Astrocyte (in vitro differentiated cells and primary cell): ENCODE results near the gene SEPSECS. TPM values are rescaled to one million over a fixed set of nuclear protein-coding genes. Genes with fewer than 3 reads are reported as not detected.

Source experiments
- DNase-seq: peaks from one replicate; pipeline ENCODE4 v3.0.0-alpha.2; 2010; ENCODE audit warnings: low read depth
- FAIRE-seq: peaks from 2 replicates; lab custom pipeline; 2011; peaks lifted over from hg19 to GRCh38; lab: Jason Lieb, UNC
- H2AFZ ChIP-seq: 2 replicates; pipeline ENCODE4 v1.6.0; 2012; ENCODE audit warnings: low read depth, low read length, inconsistent platforms
- H3K27ac ChIP-seq: 2 replicates; pipeline ENCODE4 v1.5.1; 2011; ENCODE audit warnings: low read depth, low read length, inconsistent platforms
- H3K27me3 ChIP-seq: 2 replicates; pipeline ENCODE4 v1.6.0; 2011; ENCODE audit warnings: low read length, inconsistent platforms; ENCODE audit not compliant: insufficient read depth
- H3K36me3 ChIP-seq: 2 replicates; pipeline ENCODE4 v1.5.1; 2011; ENCODE audit warnings: low read length, inconsistent platforms; ENCODE audit not compliant: insufficient read depth
- H3K4me1 ChIP-seq: 2 replicates; pipeline ENCODE4 v1.5.1; 2011; ENCODE audit warnings: low read length, inconsistent platforms; ENCODE audit not compliant: insufficient read depth
- H3K4me2 ChIP-seq: 2 replicates; pipeline ENCODE4 v1.6.0; 2012; ENCODE audit warnings: low read length, inconsistent platforms
- H3K4me3 ChIP-seq: 2 replicates; pipeline ENCODE4 v1.5.1; 2011; ENCODE audit warnings: low read depth, mild to moderate bottlenecking, low read length, inconsistent platforms; ENCODE audit not compliant: insufficient read depth
- H3K79me2 ChIP-seq: 2 replicates; pipeline ENCODE4 v1.6.0; 2012; ENCODE audit warnings: mild to moderate bottlenecking, low read length, inconsistent platforms; ENCODE audit not compliant: insufficient read depth
- H3K9ac ChIP-seq: 2 replicates; pipeline ENCODE4 v1.6.0; 2012; ENCODE audit warnings: mild to moderate bottlenecking, low read length, inconsistent platforms
- H3K9me3 ChIP-seq: 2 replicates; pipeline ENCODE4 v1.5.1; 2012; ENCODE audit warnings: low read depth, mild to moderate bottlenecking, low read length, inconsistent platforms; ENCODE audit not compliant: insufficient read depth
- H4K20me1 ChIP-seq: 2 replicates; pipeline ENCODE4 v1.6.0; 2012; ENCODE audit warnings: low read length, inconsistent platforms; ENCODE audit not compliant: insufficient read depth
- H3K27ac Mint-ChIP-seq: one replicate; pipeline ENCODE4 v1.8.0; 2021; ENCODE audit warnings: mild to moderate bottlenecking, mixed read lengths; ENCODE audit not compliant: unreplicated experiment
- H3K27me3 Mint-ChIP-seq: one replicate; pipeline ENCODE4 v1.8.0; 2021; ENCODE audit warnings: low read depth, mixed read lengths; ENCODE audit not compliant: unreplicated experiment
- H3K36me3 Mint-ChIP-seq: one replicate; pipeline ENCODE4 v1.8.0; 2021; ENCODE audit warnings: low read depth, mixed read lengths; ENCODE audit not compliant: unreplicated experiment
- H3K4me1 Mint-ChIP-seq: one replicate; pipeline ENCODE4 v1.8.0; 2021; ENCODE audit warnings: low read depth, mixed read lengths; ENCODE audit not compliant: unreplicated experiment
- H3K4me3 Mint-ChIP-seq: one replicate; pipeline ENCODE4 v1.8.0; 2021; ENCODE audit warnings: mild to moderate bottlenecking, moderate library complexity, mixed read lengths; ENCODE audit not compliant: unreplicated experiment
- H3K9me3 Mint-ChIP-seq: one replicate; pipeline ENCODE4 v1.8.0; 2021; ENCODE audit warnings: mild to moderate bottlenecking, mixed read lengths; ENCODE audit not compliant: unreplicated experiment
- EZH2 ChIP-seq: IDR thresholded peaks from 2 replicates; pipeline ENCODE4 v1.6.1; 2012; ENCODE audit warnings: mild to moderate bottlenecking, low read length, inconsistent platforms; ENCODE audit not compliant: insufficient read depth
- total RNA-seq: library from RNA; stranded (reverse); gene quantifications from 2 replicates; pipeline ENCODE4 v1.2.1, GENCODE V29; 2021
- TF ChIP-seq, protein P1 (sequence below): IDR thresholded peaks from 2 replicates; pipeline ENCODE4 v1.5.1; 2011; ENCODE audit warnings: low read depth, mild to moderate bottlenecking, inconsistent platforms, low read length, moderate library complexity; ENCODE audit not compliant: insufficient read depth

Gene SEPSECS
- total RNA-seq, 1 donor from 2014 or later: 4.2 TPM

- H3K4me3 ChIP-seq: no peak overlapping the region
- H3K4me1 ChIP-seq: peaks cover 14% of the 10 kb centered on the region
- no peaks in the 10 kb centered on the region for H3K36me3 Mint-ChIP-seq
- no peaks in the 10 kb centered on the region for H3K9me3 ChIP-seq
- no peak for TF ChIP-seq EZH2
- TF ChIP-seq, protein P1, sequence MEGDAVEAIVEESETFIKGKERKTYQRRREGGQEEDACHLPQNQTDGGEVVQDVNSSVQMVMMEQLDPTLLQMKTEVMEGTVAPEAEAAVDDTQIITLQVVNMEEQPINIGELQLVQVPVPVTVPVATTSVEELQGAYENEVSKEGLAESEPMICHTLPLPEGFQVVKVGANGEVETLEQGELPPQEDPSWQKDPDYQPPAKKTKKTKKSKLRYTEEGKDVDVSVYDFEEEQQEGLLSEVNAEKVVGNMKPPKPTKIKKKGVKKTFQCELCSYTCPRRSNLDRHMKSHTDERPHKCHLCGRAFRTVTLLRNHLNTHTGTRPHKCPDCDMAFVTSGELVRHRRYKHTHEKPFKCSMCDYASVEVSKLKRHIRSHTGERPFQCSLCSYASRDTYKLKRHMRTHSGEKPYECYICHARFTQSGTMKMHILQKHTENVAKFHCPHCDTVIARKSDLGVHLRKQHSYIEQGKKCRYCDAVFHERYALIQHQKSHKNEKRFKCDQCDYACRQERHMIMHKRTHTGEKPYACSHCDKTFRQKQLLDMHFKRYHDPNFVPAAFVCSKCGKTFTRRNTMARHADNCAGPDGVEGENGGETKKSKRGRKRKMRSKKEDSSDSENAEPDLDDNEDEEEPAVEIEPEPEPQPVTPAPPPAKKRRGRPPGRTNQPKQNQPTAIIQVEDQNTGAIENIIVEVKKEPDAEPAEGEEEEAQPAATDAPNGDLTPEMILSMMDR: no peak
- no peak overlapping the region for H3K9ac ChIP-seq
- peaks cover 8% of the 10 kb centered on the region for H3K4me1 Mint-ChIP-seq
- H3K79me2 ChIP-seq: no peaks in the 10 kb centered on the region
- no peaks in the 10 kb centered on the region for H3K27me3 Mint-ChIP-seq
- H3K4me2 ChIP-seq: no peak overlapping the region
- FAIRE-seq (no peak), DNase-seq (no peak)
- no peak overlapping the region for H3K27ac Mint-ChIP-seq
- H2AFZ ChIP-seq: no peak overlapping the region
- H3K4me3 Mint-ChIP-seq: no peak overlapping the region
- H3K9me3 Mint-ChIP-seq: no peaks in the 10 kb centered on the region
- no peaks in the 10 kb centered on the region for H3K36me3 ChIP-seq
- no peak overlapping the region for H3K27ac ChIP-seq
- no peaks in the 10 kb centered on the region for H3K27me3 ChIP-seq
- no peaks in the 10 kb centered on the region for H4K20me1 ChIP-seq
These were observed 1.4 kb downstream of the SEPSECS start for GRCh38 chr4:25158817-25159216.

DNA sequence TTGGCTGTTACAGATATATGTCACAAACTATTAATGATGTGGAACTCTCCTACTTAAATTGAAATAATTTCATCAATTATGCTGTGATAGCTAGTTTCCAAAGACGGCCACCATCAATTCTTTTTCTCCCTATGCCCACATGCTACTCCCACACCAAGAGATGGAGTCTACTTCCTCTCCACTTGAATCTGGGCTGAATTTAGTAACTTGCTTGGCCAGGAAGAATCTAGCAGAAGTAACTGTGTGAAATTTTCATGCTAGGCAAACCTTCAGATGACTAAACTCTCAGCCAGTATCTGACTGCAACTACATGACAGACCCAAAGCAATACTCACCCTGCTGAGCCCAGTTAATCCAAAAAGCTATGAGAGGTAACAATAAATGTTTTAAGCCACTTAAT is 3.2 kb downstream of the SEPSECS start:
- Histone ChIP-seq H3K27ac (no peak overlapping the region), H3K27me3 (no peaks in the 10 kb centered on the region), H3K79me2 (no peaks in the 10 kb centered on the region), H3K4me3 (no peak overlapping the region), H3K4me1 (peaks cover 12% of the 10 kb centered on the region), H4K20me1 (no peaks in the 10 kb centered on the region), H3K36me3 (no peaks in the 10 kb centered on the region), H2AFZ (no peak overlapping the region), H3K4me2 (no peak overlapping the region), H3K9me3 (no peaks in the 10 kb centered on the region), H3K9ac (no peak overlapping the region)
- Mint-ChIP-seq H3K4me3 (no peak overlapping the region), H3K4me1 (peaks cover 8% of the 10 kb centered on the region), H3K36me3 (no peaks in the 10 kb centered on the region), H3K9me3 (no peaks in the 10 kb centered on the region), H3K27ac (no peak overlapping the region), H3K27me3 (no peaks in the 10 kb centered on the region)
- TF ChIP-seq, protein P1: no peak
- no peak for TF ChIP-seq EZH2
- FAIRE-seq: no peak
- DNase-seq: no peak

GRCh38 chr4:25155947-25156346 is 4.3 kb downstream of the SEPSECS start:
- no peaks in the 10 kb centered on the region for H3K9me3 Mint-ChIP-seq
- Histone ChIP-seq H3K79me2 (no peaks in the 10 kb centered on the region), H3K27ac (no peak overlapping the region), H4K20me1 (no peaks in the 10 kb centered on the region), H3K9ac (no peak overlapping the region), H3K27me3 (no peaks in the 10 kb centered on the region), H3K4me2 (no peak overlapping the region), H3K4me1 (peaks cover 2% of the 10 kb centered on the region), H3K9me3 (no peaks in the 10 kb centered on the region), H3K36me3 (no peaks in the 10 kb centered on the region), H3K4me3 (no peak overlapping the region), H2AFZ (no peak overlapping the region)
- H3K4me1 Mint-ChIP-seq: no peaks in the 10 kb centered on the region
- no peak overlapping the region for H3K4me3 Mint-ChIP-seq
- H3K27me3 Mint-ChIP-seq: no peaks in the 10 kb centered on the region
- no peak for TF ChIP-seq EZH2
- TF ChIP-seq, protein P1: no peak
- FAIRE-seq (no peak), DNase-seq (no peak)
- no peaks in the 10 kb centered on the region for H3K36me3 Mint-ChIP-seq
- no peak overlapping the region for H3K27ac Mint-ChIP-seq
